HEK293T (cell line): Measurements from ENCODE around the gene PABPC5.

ENCODE experiments used
- CTCF ChIA-PET: fragments of 350-600 bp; formaldehyde crosslinking; extraction: SDS; loops from one replicate; lab custom pipeline; 2021; ENCODE audit warnings: antibody characterized with exemption, inconsistent platforms; lab: Yijun Ruan, JAX
- POLR2A ChIA-PET: fragments of 350-600 bp; formaldehyde crosslinking; extraction: SDS; loops from one replicate; lab custom pipeline; 2020; ENCODE audit warnings: antibody characterized with exemption, inconsistent platforms; lab: Yijun Ruan, JAX
- DNase-seq: peaks from one replicate; pipeline ENCODE4 v3.0.0; 2012; ENCODE audit warnings: mixed read lengths; ENCODE audit errors: extremely low spot score
- ARNT ChIP-seq: fragments of 450-650 bp; IDR thresholded peaks from 2 replicates; pipeline ENCODE4 v1.6.1; 2017; ENCODE audit warnings: mild to moderate bottlenecking
- BHLHE40 ChIP-seq: fragments of 450-650 bp; IDR thresholded peaks from 2 replicates; pipeline ENCODE4 v1.6.1; 2016; ENCODE audit warnings: mild to moderate bottlenecking, moderate library complexity, borderline replicate concordance
- CTBP1 ChIP-seq: fragments of 450-650 bp; IDR thresholded peaks from 2 replicates; pipeline ENCODE4 v1.6.1; 2016; ENCODE audit warnings: borderline replicate concordance
- ELF4 ChIP-seq: fragments of 450-650 bp; IDR thresholded peaks from 2 replicates; pipeline ENCODE4 v1.6.1; 2017; ENCODE audit warnings: antibody characterized with exemption
- FOXA1 ChIP-seq: fragments of 450-650 bp; IDR thresholded peaks from 2 replicates; pipeline ENCODE4 v1.6.1; 2016; ENCODE audit warnings: mild to moderate bottlenecking
- FOXK2 ChIP-seq: fragments of 450-650 bp; IDR thresholded peaks from 2 replicates; pipeline ENCODE4 v1.6.1; 2016; ENCODE audit warnings: mild to moderate bottlenecking
- FOXM1 ChIP-seq: fragments of 450-650 bp; IDR thresholded peaks from 2 replicates; pipeline ENCODE4 v1.6.1; 2017; ENCODE audit warnings: mild to moderate bottlenecking, borderline replicate concordance
- HDGF ChIP-seq: fragments of 450-650 bp; IDR thresholded peaks from 2 replicates; pipeline ENCODE4 v1.6.1; 2017; ENCODE audit warnings: antibody characterized with exemption, borderline replicate concordance
- L3MBTL2 ChIP-seq: fragments of 450-650 bp; conservative IDR thresholded peaks from 2 replicates; pipeline ENCODE4 v1.6.1; 2016; ENCODE audit warnings: mild to moderate bottlenecking
- LEF1 ChIP-seq: fragments of 450-650 bp; IDR thresholded peaks from 2 replicates; pipeline ENCODE4 v1.6.1; 2017; ENCODE audit warnings: mild to moderate bottlenecking, borderline replicate concordance
- NFRKB ChIP-seq: fragments of 450-650 bp; IDR thresholded peaks from 2 replicates; pipeline ENCODE4 v1.6.1; 2016; ENCODE audit warnings: mild to moderate bottlenecking, moderate library complexity
- PKNOX1 ChIP-seq: fragments of 450-650 bp; IDR thresholded peaks from 2 replicates; pipeline ENCODE4 v1.6.1; 2016
- SP1 ChIP-seq: fragments of 450-650 bp; IDR thresholded peaks from 2 replicates; pipeline ENCODE4 v1.6.1; 2017
- SUZ12 ChIP-seq: fragments of 450-650 bp; IDR thresholded peaks from 2 replicates; pipeline ENCODE4 v1.6.1; 2016; ENCODE audit warnings: mild to moderate bottlenecking
- TARDBP ChIP-seq: fragments of 450-650 bp; IDR thresholded peaks from 2 replicates; pipeline ENCODE4 v1.6.1; 2016
- ZNF384 ChIP-seq: fragments of 450-650 bp; IDR thresholded peaks from 2 replicates; pipeline ENCODE4 v1.6.1; 2016

Gene PABPC5

GRCh38 chrX:91434351-91435168 is at the start of gene PABPC5:
PABPC5 (plus strand) TSS chrX:91434839; CDS start chrX:91435578, 739 bp downstream.
- CTCF ChIA-PET, result no interaction called here
- DNase-seq, result no peak
- TF ChIP-seq HDGF (no peak), BHLHE40 (no peak), FOXA1 (no peak), ELF4 (no peak), ARNT (no peak), FOXM1 (no peak), TARDBP (no peak), LEF1 (no peak), ZNF384 (no peak), CTBP1 (no peak), NFRKB (no peak), PKNOX1 (no peak), FOXK2 (no peak), SUZ12 (no peak), L3MBTL2 (no peak), SP1 (no peak)
- POLR2A ChIA-PET, result no interaction called here

- CTCF ChIA-PET, result no interaction called here
- POLR2A ChIA-PET, result no interaction called here
- no peak for DNase-seq
- TF ChIP-seq CTBP1 (no peak), PKNOX1 (no peak), NFRKB (no peak), HDGF (no peak), BHLHE40 (no peak), SUZ12 (no peak), TARDBP (no peak), ARNT (no peak)
These were observed 45.6 kb upstream of the PABPC5 start for GRCh38 chrX:91389026-91389425.

GRCh38 chrX:91414713-91415112 is 19.9 kb upstream of the PABPC5 start:
- POLR2A ChIA-PET, result no interaction called here
- no peak for TF ChIP-seq PKNOX1
- TF ChIP-seq ARNT, result no peak
- TF ChIP-seq ZNF384, result no peak
- TF ChIP-seq NFRKB, result no peak
- no peak for TF ChIP-seq SP1
- TF ChIP-seq L3MBTL2, result no peak
- TF ChIP-seq CTBP1, result no peak
- TF ChIP-seq BHLHE40, result no peak
- no peak for TF ChIP-seq FOXM1
- no peak for TF ChIP-seq FOXA1
- no peak for TF ChIP-seq ELF4
- TF ChIP-seq HDGF, result no peak
- TF ChIP-seq SUZ12, result no peak
- peak; percentile 12 for DNase-seq
- CTCF ChIA-PET, result no interaction called here

DNA sequence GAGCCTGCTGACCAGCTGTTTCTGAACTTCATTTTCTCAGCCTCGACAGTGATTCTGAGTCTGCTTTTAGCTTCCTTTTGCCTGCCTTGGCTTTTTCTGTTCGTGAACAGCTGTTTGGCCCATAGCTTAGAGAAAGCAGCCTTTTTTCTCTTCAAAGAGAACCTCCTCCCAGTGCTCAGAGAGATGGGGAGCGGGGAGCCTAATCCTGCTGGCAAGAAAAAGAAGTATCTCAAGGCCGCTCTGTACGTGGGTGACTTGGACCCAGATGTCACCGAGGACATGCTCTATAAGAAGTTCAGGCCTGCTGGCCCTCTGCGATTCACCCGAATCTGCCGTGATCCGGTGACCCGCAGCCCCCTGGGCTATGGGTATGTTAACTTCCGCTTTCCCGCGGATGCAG is 756 bp downstream of the PABPC5 start:
- ChIA-PET CTCF (no interaction called here), POLR2A (no interaction called here)
- DNase-seq, result no peak
- no peak for TF ChIP-seq LEF1
- no peak for TF ChIP-seq ARNT
- TF ChIP-seq CTBP1, result no peak
- no peak for TF ChIP-seq L3MBTL2
- no peak for TF ChIP-seq FOXK2
- TF ChIP-seq HDGF, result no peak
- no peak for TF ChIP-seq SUZ12
- TF ChIP-seq NFRKB, result no peak
- TF ChIP-seq FOXM1, result no peak
- TF ChIP-seq ZNF384, result no peak
- no peak for TF ChIP-seq PKNOX1
- no peak for TF ChIP-seq TARDBP
- TF ChIP-seq BHLHE40, result no peak
- no peak for TF ChIP-seq SP1
- TF ChIP-seq ELF4, result no peak
- no peak for TF ChIP-seq FOXA1
